ENCODE data around the gene HMCN1.
A peak's percentile ranks its signal among the peaks of the same experiment; 100 is the strongest.

The HMCN1 gene

GRCh38 chr1:185971688-185972087 is 237.5 kb downstream of the HMCN1 start:
- Mint-ChIP-seq H3K4me1 (no peaks in the 10 kb centered on the region), H3K27me3 (peaks cover 6% of the 10 kb centered on the region), H3K9me3 (no peaks in the 10 kb centered on the region), H3K4me3 (no peak overlapping the region), H3K27ac (no peak overlapping the region), H3K36me3 (no peaks in the 10 kb centered on the region)
- DNase-seq (ENCODE audit: low spot score in 2 of 2) (no peak), ATAC-seq (ENCODE audit: low read depth) (no peak)

GRCh38 chr1:185972096-185972850 is 238.1 kb downstream of the HMCN1 start:
- Mint-ChIP-seq H3K9me3 (no peaks in the 10 kb centered on the region), H3K36me3 (no peaks in the 10 kb centered on the region), H3K27me3 (peaks cover 6% of the 10 kb centered on the region), H3K27ac (no peak overlapping the region), H3K4me1 (no peaks in the 10 kb centered on the region), H3K4me3 (no peak overlapping the region)
- ATAC-seq (ENCODE audit: low read depth), result no peak
- no peak for DNase-seq (ENCODE audit: low spot score in 2 of 2)

GRCh38 chr1:185973645-185974044 is 239.5 kb downstream of the HMCN1 start:
- Mint-ChIP-seq H3K4me3 (no peak overlapping the region), H3K4me1 (no peaks in the 10 kb centered on the region), H3K27ac (no peak overlapping the region), H3K27me3 (peaks cover 6% of the 10 kb centered on the region), H3K36me3 (no peaks in the 10 kb centered on the region), H3K9me3 (no peaks in the 10 kb centered on the region)
- no peak for DNase-seq (ENCODE audit: low spot score in 2 of 2)
- ATAC-seq (ENCODE audit: low read depth), result no peak

GRCh38 chr1:185974367-185975170 is 240.4 kb downstream of the HMCN1 start:
- H3K36me3 Mint-ChIP-seq, result no peaks in the 10 kb centered on the region
- no peak overlapping the region for H3K4me3 Mint-ChIP-seq
- H3K27me3 Mint-ChIP-seq, result peaks cover 8% of the 10 kb centered on the region
- DNase-seq (ENCODE audit: low spot score in 2 of 2) (no peak), ATAC-seq (ENCODE audit: low read depth) (no peak)
- H3K4me1 Mint-ChIP-seq, result no peaks in the 10 kb centered on the region
- no peak overlapping the region for H3K27ac Mint-ChIP-seq
- H3K9me3 Mint-ChIP-seq, result no peaks in the 10 kb centered on the region

- Mint-ChIP-seq H3K9me3 (no peaks in the 10 kb centered on the region), H3K27ac (no peak overlapping the region), H3K4me1 (no peaks in the 10 kb centered on the region), H3K4me3 (no peak overlapping the region), H3K36me3 (no peaks in the 10 kb centered on the region), H3K27me3 (peaks cover 2% of the 10 kb centered on the region)
- ATAC-seq (ENCODE audit: low read depth) (no peak), DNase-seq (ENCODE audit: low spot score in 2 of 2) (no peak)
Measured at GRCh38 chr1:185980891-185981290, 246.7 kb downstream of the HMCN1 start.

GRCh38 chr1:185984113-185984836 is 250.1 kb downstream of the HMCN1 start:
- ATAC-seq (ENCODE audit: low read depth) (no peak), DNase-seq (ENCODE audit: low spot score in 2 of 2) (no peak)
- Mint-ChIP-seq H3K36me3 (no peaks in the 10 kb centered on the region), H3K27me3 (no peaks in the 10 kb centered on the region), H3K4me1 (peaks cover 13% of the 10 kb centered on the region), H3K4me3 (no peak overlapping the region), H3K9me3 (no peaks in the 10 kb centered on the region), H3K27ac (no peak overlapping the region)

- Mint-ChIP-seq H3K27me3 (no peaks in the 10 kb centered on the region), H3K9me3 (no peaks in the 10 kb centered on the region), H3K4me3 (peak overlapping the region; percentile 84), H3K4me1 (peaks cover 13% of the 10 kb centered on the region), H3K27ac (peak overlapping the region; percentile 42), H3K36me3 (no peaks in the 10 kb centered on the region)
- DNase-seq (ENCODE audit: low spot score in 2 of 2) (no peak), ATAC-seq (ENCODE audit: low read depth) (peak; percentile 57)
Measured at GRCh38 chr1:185987611-185988321, 253.6 kb downstream of the HMCN1 start.

GRCh38 chr1:185990565-185990964 is 256.4 kb downstream of the HMCN1 start:
- H3K9me3 Mint-ChIP-seq, result no peaks in the 10 kb centered on the region
- H3K27ac Mint-ChIP-seq, result no peak overlapping the region
- H3K36me3 Mint-ChIP-seq, result no peaks in the 10 kb centered on the region
- H3K4me1 Mint-ChIP-seq, result peaks cover 13% of the 10 kb centered on the region
- no peaks in the 10 kb centered on the region for H3K27me3 Mint-ChIP-seq
- no peak overlapping the region for H3K4me3 Mint-ChIP-seq
- DNase-seq (ENCODE audit: low spot score in 2 of 2), result no peak
- ATAC-seq (ENCODE audit: low read depth), result no peak

GRCh38 chr1:185991266-185991665 is 257.1 kb downstream of the HMCN1 start:
- no peak for DNase-seq (ENCODE audit: low spot score in 2 of 2)
- no peak for ATAC-seq (ENCODE audit: low read depth)
- H3K27ac Mint-ChIP-seq, result no peak overlapping the region
- H3K9me3 Mint-ChIP-seq, result no peaks in the 10 kb centered on the region
- peaks cover 1% of the 10 kb centered on the region for H3K27me3 Mint-ChIP-seq
- H3K4me1 Mint-ChIP-seq, result peaks cover 13% of the 10 kb centered on the region
- H3K4me3 Mint-ChIP-seq, result no peak overlapping the region
- no peaks in the 10 kb centered on the region for H3K36me3 Mint-ChIP-seq

- no peaks in the 10 kb centered on the region for H3K36me3 Mint-ChIP-seq
- peaks cover 3% of the 10 kb centered on the region for H3K27me3 Mint-ChIP-seq
- H3K9me3 Mint-ChIP-seq, result no peaks in the 10 kb centered on the region
- H3K27ac Mint-ChIP-seq, result no peak overlapping the region
- H3K4me3 Mint-ChIP-seq, result no peak overlapping the region
- DNase-seq (ENCODE audit: low spot score in 2 of 2), result no peak
- no peaks in the 10 kb centered on the region for H3K4me1 Mint-ChIP-seq
- no peak for ATAC-seq (ENCODE audit: low read depth)
Measured at GRCh38 chr1:185996211-185996610, 262.0 kb downstream of the HMCN1 start.

GRCh38 chr1:185998391-185998790 is 264.2 kb downstream of the HMCN1 start:
- no peak for DNase-seq (ENCODE audit: low spot score in 2 of 2)
- H3K27ac Mint-ChIP-seq, result no peak overlapping the region
- H3K4me1 Mint-ChIP-seq, result no peaks in the 10 kb centered on the region
- no peak for ATAC-seq (ENCODE audit: low read depth)
- H3K27me3 Mint-ChIP-seq, result peaks cover 5% of the 10 kb centered on the region
- no peak overlapping the region for H3K4me3 Mint-ChIP-seq
- no peaks in the 10 kb centered on the region for H3K36me3 Mint-ChIP-seq
- no peaks in the 10 kb centered on the region for H3K9me3 Mint-ChIP-seq

- no peaks in the 10 kb centered on the region for H3K4me1 Mint-ChIP-seq
- no peaks in the 10 kb centered on the region for H3K9me3 Mint-ChIP-seq
- DNase-seq (ENCODE audit: low spot score in 2 of 2) (no peak), ATAC-seq (ENCODE audit: low read depth) (no peak)
- no peak overlapping the region for H3K27ac Mint-ChIP-seq
- no peak overlapping the region for H3K4me3 Mint-ChIP-seq
- peaks cover 2% of the 10 kb centered on the region for H3K27me3 Mint-ChIP-seq
- no peaks in the 10 kb centered on the region for H3K36me3 Mint-ChIP-seq
Measured at GRCh38 chr1:186002406-186002805, 268.2 kb downstream of the HMCN1 start.

- H3K27ac Mint-ChIP-seq, result no peak overlapping the region
- H3K36me3 Mint-ChIP-seq, result no peaks in the 10 kb centered on the region
- no peaks in the 10 kb centered on the region for H3K27me3 Mint-ChIP-seq
- peaks cover 3% of the 10 kb centered on the region for H3K4me1 Mint-ChIP-seq
- ATAC-seq (ENCODE audit: low read depth) (peak; percentile 17), DNase-seq (ENCODE audit: low spot score in 2 of 2) (no peak)
- no peaks in the 10 kb centered on the region for H3K9me3 Mint-ChIP-seq
- no peak overlapping the region for H3K4me3 Mint-ChIP-seq
Measured at GRCh38 chr1:186009039-186009737, 275.0 kb downstream of the HMCN1 start.
